IMR-90 (cell line): ENCODE results near the gene LRRC1. TPM values are rescaled to one million over a fixed set of nuclear protein-coding genes. Genes with fewer than 3 reads are reported as not detected.

Source experiments
- ATAC-seq: fragments of 200-7000 bp; cut with Tn5 transposase; 2 replicates; pipeline ENCODE4 v1.9.1; 2020; ENCODE audit warnings: low read depth, mild to moderate bottlenecking, moderate library complexity
- BruUV-seq: library from RNA; stranded (reverse); fragments of 400-500 nt; replicated peaks from 2 replicates; lab custom pipeline; 2021; lab: Mats Ljungman, UMichigan
- CTCF ChIA-PET: fragments of 300-600 bp; formaldehyde crosslinking; extraction: SDS; loops from one replicate; lab custom pipeline; 2021; ENCODE audit warnings: antibody characterized with exemption; lab: Yijun Ruan, JAX
- POLR2A ChIA-PET: fragments of 300-600 bp; sonication (Branson Sonifier 250); formaldehyde crosslinking; loops from one replicate; lab custom pipeline; 2022; ENCODE audit warnings: antibody characterized with exemption; ENCODE audit not compliant: unreplicated experiment; lab: Charles Lee
- DNase-seq: peaks from one replicate; pipeline ENCODE4 v3.0.0; 2013
- H2AFZ ChIP-seq: replicated peaks from 2 replicates; pipeline ENCODE3; 2013; ENCODE audit warnings: low read length, mild to moderate bottlenecking; ENCODE audit not compliant: poor library complexity
- H2AK5ac ChIP-seq: 2 replicates; pipeline ENCODE4 v1.6.1; 2013; ENCODE audit warnings: low read depth, low read length, inconsistent platforms
- H2AK9ac ChIP-seq: replicated peaks from 2 replicates; pipeline ENCODE3; 2013; ENCODE audit warnings: mild to moderate bottlenecking, low read depth, low read length, moderate library complexity; ENCODE audit not compliant: poor library complexity
- H2BK120ac ChIP-seq: 2 replicates; pipeline ENCODE4 v1.6.1; 2013; ENCODE audit warnings: low read depth, low read length, inconsistent platforms
- H2BK15ac ChIP-seq: 3 replicates; pipeline ENCODE4 v1.6.1; 2013; ENCODE audit warnings: low read depth, low read length, inconsistent platforms
- H2BK20ac ChIP-seq: 2 replicates; pipeline ENCODE4 v1.6.1; 2013; ENCODE audit warnings: low read depth, mild to moderate bottlenecking, inconsistent platforms, low read length, moderate library complexity
- H2BK5ac ChIP-seq: 2 replicates; pipeline ENCODE4 v1.6.1; 2013; ENCODE audit warnings: mild to moderate bottlenecking, low read depth, low read length, inconsistent platforms; ENCODE audit not compliant: poor library complexity, severe bottlenecking
- H3K14ac ChIP-seq: replicated peaks from 2 replicates; pipeline ENCODE4 v1.6.1; 2013; ENCODE audit warnings: low read depth, low read length, inconsistent platforms
- H3K18ac ChIP-seq: 2 replicates; pipeline ENCODE4 v1.6.1; 2013; ENCODE audit warnings: low read depth, low read length, control low read depth
- H3K23ac ChIP-seq: 2 replicates; pipeline ENCODE4 v1.6.1; 2013; ENCODE audit warnings: low read depth, low read length, inconsistent platforms
- H3K27ac ChIP-seq: 2 replicates; pipeline ENCODE4 v1.5.1; 2013; ENCODE audit warnings: mild to moderate bottlenecking, control low read depth, low read length; ENCODE audit not compliant: insufficient read depth
- H3K27me3 ChIP-seq: 2 replicates; pipeline ENCODE4 v1.6.1; 2013; ENCODE audit warnings: low read length; ENCODE audit not compliant: control insufficient read depth, insufficient read depth
- H3K36me3 ChIP-seq: 2 replicates; pipeline ENCODE4 v1.6.1; 2013; ENCODE audit warnings: low read length, mixed read lengths; ENCODE audit not compliant: control insufficient read depth, insufficient read depth
- H3K4ac ChIP-seq: 2 replicates; pipeline ENCODE4 v1.6.1; 2013; ENCODE audit warnings: low read depth, low read length, inconsistent platforms
- H3K4me1 ChIP-seq: 2 replicates; pipeline ENCODE4 v1.6.1; 2013; ENCODE audit warnings: low read length, mixed read lengths; ENCODE audit not compliant: control insufficient read depth, insufficient read depth
- H3K4me2 ChIP-seq: 2 replicates; pipeline ENCODE4 v1.6.1; 2013; ENCODE audit warnings: low read depth, mild to moderate bottlenecking, control low read depth, low read length, moderate library complexity
- H3K4me3 ChIP-seq: 2 replicates; pipeline ENCODE4 v1.5.1; 2013; ENCODE audit warnings: low read depth, mild to moderate bottlenecking, control low read depth, low read length, moderate library complexity; ENCODE audit not compliant: insufficient read depth
- H3K56ac ChIP-seq: 2 replicates; pipeline ENCODE4 v1.6.1; 2013; ENCODE audit warnings: low read length, inconsistent platforms; ENCODE audit not compliant: insufficient read depth; ENCODE audit errors: extremely low read depth
- H3K79me1 ChIP-seq, 2 experiments: 2 replicates each; pipeline ENCODE4 v1.6.1; 2013; ENCODE audit warnings: low read length in 2 of 2, inconsistent platforms in 1 of 2, low read depth in 1 of 2
- H3K9ac ChIP-seq: 2 replicates; pipeline ENCODE4 v1.6.1; 2013; ENCODE audit warnings: low read depth, low read length, control low read depth
- H3K9me1 ChIP-seq: 2 replicates; pipeline ENCODE4 v1.6.1; 2013; ENCODE audit warnings: low read length, inconsistent platforms; ENCODE audit not compliant: insufficient read depth
- H3K9me3 ChIP-seq: 2 replicates; pipeline ENCODE4 v1.6.1; 2013; ENCODE audit warnings: low read length; ENCODE audit not compliant: control insufficient read depth, insufficient read depth
- H4K20me1 ChIP-seq: 2 replicates; pipeline ENCODE4 v1.6.1; 2013; ENCODE audit warnings: low read length, inconsistent platforms; ENCODE audit not compliant: insufficient read depth
- H4K5ac ChIP-seq: 2 replicates; pipeline ENCODE4 v1.6.1; 2013; ENCODE audit warnings: mild to moderate bottlenecking, low read depth, low read length, control low read depth
- H4K8ac ChIP-seq, 2 experiments: 2 replicates each; pipeline ENCODE4 v1.6.1; 2013; ENCODE audit warnings: low read depth in 2 of 2, low read length in 2 of 2, control low read depth in 1 of 2, inconsistent platforms in 1 of 2
- H4K91ac ChIP-seq: 2 replicates; pipeline ENCODE4 v1.6.1; 2013; ENCODE audit warnings: low read depth, low read length, inconsistent platforms; ENCODE audit not compliant: insufficient read depth
- CHD1 ChIP-seq: IDR thresholded peaks from 2 replicates; pipeline ENCODE4 v1.6.1; 2012; ENCODE audit warnings: low read depth, low read length, improper control_type of control experiment
- POLR2A ChIP-seq: IDR thresholded peaks from 2 replicates; pipeline ENCODE4 v1.6.1; 2012; ENCODE audit warnings: mild to moderate bottlenecking, low read depth, low read length
- RAD21 ChIP-seq: IDR thresholded peaks from 2 replicates; pipeline ENCODE4 v1.6.1; 2012; ENCODE audit warnings: low read length, improper control_type of control experiment
- RFX5 ChIP-seq: IDR thresholded peaks from 2 replicates; pipeline ENCODE4 v1.8.0; 2012; ENCODE audit warnings: low read depth, mild to moderate bottlenecking, low read length, moderate library complexity
- WGBS, 2 experiments: methylation state at CpG; one replicate each; pipeline versions ENCODE4 v1.1.5 to v1.1.7; 2013; ENCODE audit warnings: missing lambda C conversion rate in 2 of 2; ENCODE audit not compliant: insufficient read length in 1 of 2; ENCODE audit errors: extremely low coverage in 2 of 2; 5-methylcytosine and 5-hydroxymethylcytosine counted together
- dilution Hi-C: fragments of 300-500 bp; cut with HindIII; formaldehyde crosslinking; loops from one replicate; pipeline ENCODE4 v1.14.3; 2018; ENCODE audit warnings: low sequenced_read_pairs; ENCODE audit not compliant: unreplicated experiment
- in situ Hi-C: fragments of 300-500 bp; cut with MboI; formaldehyde crosslinking; loops from 3 replicates; pipeline ENCODE4 v1.14.3; 2019; ENCODE audit warnings: low sequenced_read_pairs, inconsistent platforms, mixed read lengths
- intact Hi-C: fragments of 100-400 bp; cut with micrococcal nuclease; formaldehyde crosslinking; loops from 2 replicates; pipeline ENCODE4 v1.10.0; 2022
- polyA plus RNA-seq, 3 experiments: library from polyadenylated mRNA; depleted of rRNA; stranded (reverse); fragments of >200 nt; gene quantifications; 2 replicates each; pipeline ENCODE4 v1.2.3, GENCODE V29; 2012; ENCODE audit warnings: low replicate concordance in 1 of 3
- total RNA-seq: library from RNA; depleted of rRNA; stranded (reverse); fragments of >200 nt; gene quantifications from 2 replicates; pipeline ENCODE4 v1.2.3, GENCODE V29; 2012

LRRC1 gene
- total and polyA plus RNA-seq, 2 of the 4 experiments (the other 2 are of a cell fraction) = 5.1 to 6.1 TPM

- Histone ChIP-seq H2BK120ac (no peak overlapping the region), H4K20me1 (no peaks in the 10 kb centered on the region; the same call in 1 of the 2 replicates), H3K9me3 (no peaks in the 10 kb centered on the region), H3K56ac (no peak overlapping the region), H3K27me3 (no peaks in the 10 kb centered on the region), H3K4me1 (peaks cover 7% of the 10 kb centered on the region), H2BK5ac (no peak overlapping the region), H3K18ac (no peak overlapping the region), H3K23ac (no peak overlapping the region), H4K5ac (no peak overlapping the region), H3K79me1 (0 out of 4 replicates have a peak, but pooled peaks cover 0 to 5% of the 10 kb centered on the region in 2 experiments), H2BK20ac (no peak overlapping the region), H3K9ac (no peak overlapping the region), H4K8ac (no peak overlapping the region), H4K91ac (no peak overlapping the region), H3K4ac (no peak overlapping the region), H3K27ac (no peak overlapping the region), H2BK15ac (no peak overlapping the region), H2AK5ac (no peak overlapping the region), H3K14ac (no peak overlapping the region), H2AK9ac (no peak overlapping the region), H3K9me1 (peaks cover 7% of the 10 kb centered on the region), H2AFZ (no peak overlapping the region), H3K4me2 (peak overlapping the region; percentile 55; the same call in 1 of the 2 replicates), H3K4me3 (no peak overlapping the region), H3K36me3 (no peaks in the 10 kb centered on the region)
- in situ Hi-C loops (no loop called here), dilution Hi-C loops (no loop called here), intact Hi-C loops (no loop called here)
- peak; percentile 25 for DNase-seq
- ChIA-PET POLR2A (no interaction called here), CTCF (interaction anchor here (0.6 kb wide), 1 partner anchor 9 kb away, joined by 3 read pairs; no protein-coding TSS in a partner anchor)
- WGBS, 2 experiments = no CpG with 5 or more reads among the region's 1 CpG
- peak; percentile 51 for ATAC-seq
- TF ChIP-seq POLR2A = no peak
- no peak for TF ChIP-seq RAD21
- TF ChIP-seq CHD1 = no peak
- TF ChIP-seq RFX5 = no peak
- no TSS peak for BruUV-seq
Measured at GRCh38 chr6:53889365-53889764, 94.6 kb downstream of the LRRC1 start.
